ENCODE results near the gene PGM2. TPM values are rescaled to one million over a fixed set of nuclear protein-coding genes. Genes with fewer than 3 reads are reported as not detected.

The PGM2 gene
- total RNA-seq, 1 experiment from 2014 or later = 33.0 TPM

DNA sequence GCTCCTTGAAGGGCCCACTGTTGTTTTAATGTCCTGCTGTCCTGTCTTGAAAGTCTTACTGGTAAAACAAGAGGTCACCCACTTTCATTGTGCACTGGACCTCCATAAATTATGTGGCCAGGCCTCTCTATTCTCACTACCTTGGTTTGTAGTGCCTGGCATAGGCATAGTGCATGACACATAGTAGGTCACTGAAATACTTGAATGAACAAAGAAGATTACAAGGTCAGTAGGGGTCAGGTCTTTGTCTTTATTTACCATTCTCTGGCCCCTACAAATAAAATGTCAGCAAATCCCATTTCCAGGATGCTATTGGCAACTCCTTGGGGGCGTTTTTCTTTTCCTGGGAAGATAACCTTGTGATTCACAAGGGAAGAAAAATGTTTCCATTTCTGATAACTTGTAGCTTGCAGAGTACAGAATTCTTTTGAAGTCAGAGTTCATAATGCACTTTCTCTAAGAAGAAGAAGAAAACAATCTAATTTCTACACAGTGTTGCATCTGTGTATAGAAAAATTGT lies 1.4 kb downstream of the PGM2 start:
- intact Hi-C loops (cut with micrococcal nuclease; ENCODE audit: unreplicated experiment) = no loop called here
- Mint-ChIP-seq H3K4me1 (ENCODE audit: low read depth, unreplicated experiment) (peaks cover 17% of the 10 kb centered on the region), H3K27me3 (ENCODE audit: unreplicated experiment) (no peaks in the 10 kb centered on the region), H3K36me3 (ENCODE audit: insufficient read depth, unreplicated experiment) (peaks cover 35% of the 10 kb centered on the region), H3K4me3 (ENCODE audit: low read depth, unreplicated experiment) (peak overlapping the region; percentile 92), H3K27ac (ENCODE audit: unreplicated experiment) (peak overlapping the region; percentile 89), H3K9me3 (ENCODE audit: low read depth, unreplicated experiment) (no peaks in the 10 kb centered on the region)
- TF ChIP-seq, protein P1, sequence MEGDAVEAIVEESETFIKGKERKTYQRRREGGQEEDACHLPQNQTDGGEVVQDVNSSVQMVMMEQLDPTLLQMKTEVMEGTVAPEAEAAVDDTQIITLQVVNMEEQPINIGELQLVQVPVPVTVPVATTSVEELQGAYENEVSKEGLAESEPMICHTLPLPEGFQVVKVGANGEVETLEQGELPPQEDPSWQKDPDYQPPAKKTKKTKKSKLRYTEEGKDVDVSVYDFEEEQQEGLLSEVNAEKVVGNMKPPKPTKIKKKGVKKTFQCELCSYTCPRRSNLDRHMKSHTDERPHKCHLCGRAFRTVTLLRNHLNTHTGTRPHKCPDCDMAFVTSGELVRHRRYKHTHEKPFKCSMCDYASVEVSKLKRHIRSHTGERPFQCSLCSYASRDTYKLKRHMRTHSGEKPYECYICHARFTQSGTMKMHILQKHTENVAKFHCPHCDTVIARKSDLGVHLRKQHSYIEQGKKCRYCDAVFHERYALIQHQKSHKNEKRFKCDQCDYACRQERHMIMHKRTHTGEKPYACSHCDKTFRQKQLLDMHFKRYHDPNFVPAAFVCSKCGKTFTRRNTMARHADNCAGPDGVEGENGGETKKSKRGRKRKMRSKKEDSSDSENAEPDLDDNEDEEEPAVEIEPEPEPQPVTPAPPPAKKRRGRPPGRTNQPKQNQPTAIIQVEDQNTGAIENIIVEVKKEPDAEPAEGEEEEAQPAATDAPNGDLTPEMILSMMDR (IDR thresholded peaks at IDR 0.05; ENCODE audit: unreplicated experiment) = no peak
- no peak for DNase-seq
- TSS peak; percentile 55 for BruUV-seq (replicated peaks)
- CTCF ChIA-PET = no interaction called here

DNA sequence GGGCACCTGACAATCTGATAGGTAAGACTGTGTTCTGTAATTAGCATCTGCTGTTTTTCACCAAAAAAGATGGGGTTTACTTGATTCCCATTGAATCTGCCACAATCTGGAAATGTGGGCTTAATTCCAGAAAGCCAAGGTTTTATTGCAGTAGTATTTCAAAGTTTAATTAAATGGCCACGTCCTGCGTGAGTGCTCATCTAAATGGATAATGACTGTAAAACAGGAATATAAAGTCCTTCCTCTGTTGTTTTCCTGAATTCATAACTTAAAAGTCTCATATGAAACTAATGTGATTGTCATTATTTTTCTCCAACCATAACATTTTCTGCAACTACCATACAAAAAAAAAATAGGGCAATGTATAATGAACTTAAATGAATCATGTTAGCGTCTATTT lies 2.4 kb downstream of the PGM2 start:
- no peaks in the 10 kb centered on the region for H3K27me3 Mint-ChIP-seq (ENCODE audit: unreplicated experiment)
- peaks cover 35% of the 10 kb centered on the region for H3K36me3 Mint-ChIP-seq (ENCODE audit: insufficient read depth, unreplicated experiment)
- no TSS peak for BruUV-seq (replicated peaks)
- TF ChIP-seq, protein P1 (IDR thresholded peaks at IDR 0.05; ENCODE audit: unreplicated experiment) = no peak
- no peak overlapping the region for H3K27ac Mint-ChIP-seq (ENCODE audit: unreplicated experiment)
- intact Hi-C loops (cut with micrococcal nuclease; ENCODE audit: unreplicated experiment) = no loop called here
- DNase-seq = no peak
- H3K4me1 Mint-ChIP-seq (ENCODE audit: low read depth, unreplicated experiment) = peaks cover 17% of the 10 kb centered on the region
- CTCF ChIA-PET = no interaction called here
- H3K9me3 Mint-ChIP-seq (ENCODE audit: low read depth, unreplicated experiment) = no peaks in the 10 kb centered on the region
- H3K4me3 Mint-ChIP-seq (ENCODE audit: low read depth, unreplicated experiment) = peak overlapping the region; percentile 92

DNA sequence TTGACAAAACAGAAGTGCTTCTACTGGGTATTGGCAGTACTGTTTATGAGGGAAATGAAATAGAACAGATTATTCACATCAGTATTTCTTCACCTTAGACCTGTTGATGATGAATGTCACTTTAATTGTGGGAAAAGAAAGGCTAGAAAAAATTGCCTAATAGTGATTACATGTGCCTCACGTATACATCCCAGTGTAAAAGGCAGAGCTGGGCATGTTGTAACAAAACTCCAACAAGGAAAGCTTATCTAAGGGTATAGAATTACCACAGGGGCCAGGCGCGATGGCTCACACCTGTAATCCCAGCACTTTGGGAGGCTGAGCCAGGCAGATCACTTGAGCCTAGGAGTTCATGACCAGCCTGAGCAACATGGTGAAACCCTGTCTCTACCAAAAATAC lies 4.2 kb downstream of the PGM2 start:
- intact Hi-C loops (cut with micrococcal nuclease; ENCODE audit: unreplicated experiment) = no loop called here
- Mint-ChIP-seq H3K36me3 (ENCODE audit: insufficient read depth, unreplicated experiment) (peaks cover 32% of the 10 kb centered on the region), H3K4me3 (ENCODE audit: low read depth, unreplicated experiment) (no peak overlapping the region), H3K27ac (ENCODE audit: unreplicated experiment) (no peak overlapping the region), H3K4me1 (ENCODE audit: low read depth, unreplicated experiment) (peaks cover 17% of the 10 kb centered on the region), H3K9me3 (ENCODE audit: low read depth, unreplicated experiment) (no peaks in the 10 kb centered on the region), H3K27me3 (ENCODE audit: unreplicated experiment) (no peaks in the 10 kb centered on the region)
- CTCF ChIA-PET = no interaction called here
- TF ChIP-seq, protein P1 (IDR thresholded peaks at IDR 0.05; ENCODE audit: unreplicated experiment) = no peak
- no peak for DNase-seq
- no TSS peak for BruUV-seq (replicated peaks)

DNA sequence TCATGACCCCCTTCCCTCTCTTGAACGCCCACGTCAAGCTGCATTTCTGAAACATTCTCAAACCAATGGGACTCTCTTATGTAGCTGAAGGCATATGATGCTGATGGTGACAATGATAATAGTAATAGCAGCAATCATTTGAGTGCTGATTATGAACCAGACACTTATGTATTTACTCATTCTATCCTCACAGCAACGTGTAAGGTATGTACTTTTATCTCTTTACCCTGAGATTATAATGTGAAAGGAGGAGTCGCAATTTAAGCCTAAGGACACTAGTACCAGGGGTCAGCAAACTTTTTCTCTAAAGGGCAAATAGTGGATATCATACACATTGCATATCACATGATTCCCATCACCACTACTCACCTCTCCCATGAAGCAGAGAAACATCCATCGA lies 8.5 kb downstream of the PGM2 start:
- intact Hi-C loops (cut with micrococcal nuclease; ENCODE audit: unreplicated experiment) = no loop called here
- H3K4me1 Mint-ChIP-seq (ENCODE audit: low read depth, unreplicated experiment) = no peaks in the 10 kb centered on the region
- H3K27me3 Mint-ChIP-seq (ENCODE audit: unreplicated experiment) = no peaks in the 10 kb centered on the region
- TF ChIP-seq, protein P1 (IDR thresholded peaks at IDR 0.05; ENCODE audit: unreplicated experiment) = no peak
- H3K36me3 Mint-ChIP-seq (ENCODE audit: insufficient read depth, unreplicated experiment) = peaks cover 5% of the 10 kb centered on the region
- H3K9me3 Mint-ChIP-seq (ENCODE audit: low read depth, unreplicated experiment) = no peaks in the 10 kb centered on the region
- no peak overlapping the region for H3K4me3 Mint-ChIP-seq (ENCODE audit: low read depth, unreplicated experiment)
- no TSS peak for BruUV-seq (replicated peaks)
- DNase-seq = no peak
- CTCF ChIA-PET = no interaction called here
- no peak overlapping the region for H3K27ac Mint-ChIP-seq (ENCODE audit: unreplicated experiment)
